AG09309 (cell line): ENCODE measurements around the gene ASPSCR1.

Experiments
- DNase-seq: peaks from one replicate; pipeline ENCODE4 v3.0.0-alpha.2; 2010; ENCODE audit warnings: low read depth
- H3K4me3 ChIP-seq: 2 replicates; pipeline ENCODE4 v1.5.1; 2011; ENCODE audit warnings: mild to moderate bottlenecking, low read depth, low read length, moderate library complexity; ENCODE audit not compliant: control insufficient read depth
- TF ChIP-seq, protein P1 (sequence below): IDR thresholded peaks from 2 replicates; pipeline ENCODE4 v1.5.1; 2011; ENCODE audit warnings: mild to moderate bottlenecking, low read depth, low read length, inconsistent platforms; ENCODE audit not compliant: insufficient read depth, control insufficient read depth; ENCODE audit errors: missing control alignments

Gene ASPSCR1

GRCh38 chr17:81987161-81987770, 9.8 kb downstream of the ASPSCR1 start:
- TF ChIP-seq, protein P1, sequence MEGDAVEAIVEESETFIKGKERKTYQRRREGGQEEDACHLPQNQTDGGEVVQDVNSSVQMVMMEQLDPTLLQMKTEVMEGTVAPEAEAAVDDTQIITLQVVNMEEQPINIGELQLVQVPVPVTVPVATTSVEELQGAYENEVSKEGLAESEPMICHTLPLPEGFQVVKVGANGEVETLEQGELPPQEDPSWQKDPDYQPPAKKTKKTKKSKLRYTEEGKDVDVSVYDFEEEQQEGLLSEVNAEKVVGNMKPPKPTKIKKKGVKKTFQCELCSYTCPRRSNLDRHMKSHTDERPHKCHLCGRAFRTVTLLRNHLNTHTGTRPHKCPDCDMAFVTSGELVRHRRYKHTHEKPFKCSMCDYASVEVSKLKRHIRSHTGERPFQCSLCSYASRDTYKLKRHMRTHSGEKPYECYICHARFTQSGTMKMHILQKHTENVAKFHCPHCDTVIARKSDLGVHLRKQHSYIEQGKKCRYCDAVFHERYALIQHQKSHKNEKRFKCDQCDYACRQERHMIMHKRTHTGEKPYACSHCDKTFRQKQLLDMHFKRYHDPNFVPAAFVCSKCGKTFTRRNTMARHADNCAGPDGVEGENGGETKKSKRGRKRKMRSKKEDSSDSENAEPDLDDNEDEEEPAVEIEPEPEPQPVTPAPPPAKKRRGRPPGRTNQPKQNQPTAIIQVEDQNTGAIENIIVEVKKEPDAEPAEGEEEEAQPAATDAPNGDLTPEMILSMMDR: no peak
- H3K4me3 ChIP-seq: no peak overlapping the region
- DNase-seq: no peak

DNA sequence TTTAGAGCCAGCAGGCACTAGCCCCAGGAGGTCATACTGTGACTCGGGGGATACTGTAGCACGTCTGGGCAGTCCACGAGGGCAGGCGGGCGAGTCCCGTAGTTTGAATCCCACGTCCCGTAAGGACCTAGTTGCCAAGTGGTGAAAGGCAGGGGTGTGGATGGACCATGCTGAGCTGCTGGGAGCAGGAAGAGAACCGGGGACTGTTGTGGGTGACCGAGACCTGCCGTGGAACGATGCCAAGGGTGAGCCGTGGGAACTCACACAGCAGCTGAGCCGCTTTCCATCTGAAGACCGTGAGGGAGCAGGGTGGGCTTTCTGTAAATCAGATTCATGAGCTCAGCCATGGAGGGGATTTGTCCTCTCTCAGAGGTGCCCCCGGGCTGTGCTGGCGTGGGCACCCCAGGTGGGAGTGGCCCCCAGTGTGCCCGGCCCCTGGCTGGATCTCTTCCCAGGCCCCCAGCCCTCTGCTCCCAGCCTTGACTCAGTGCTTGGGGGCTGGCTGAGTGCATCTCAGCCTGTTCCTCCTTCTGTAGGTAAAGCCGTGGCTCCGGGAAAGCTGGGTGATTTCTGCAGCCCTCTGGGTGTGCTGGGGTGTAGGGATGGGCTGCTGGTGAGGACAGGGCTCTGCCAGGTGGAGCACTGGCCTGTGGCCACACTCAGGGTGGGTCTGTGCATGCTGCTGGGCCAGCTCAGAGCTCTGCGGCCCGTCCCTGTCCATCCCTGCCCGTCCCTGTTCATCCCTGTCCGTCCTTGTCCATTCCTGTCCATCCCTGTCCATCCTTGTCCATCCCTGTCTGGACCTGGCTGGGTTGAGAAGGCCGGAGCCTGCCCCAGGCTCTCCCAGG, 13.6 kb downstream of the ASPSCR1 start:
- TF ChIP-seq, protein P1: no peak
- DNase-seq: no peak
- no peak overlapping the region for H3K4me3 ChIP-seq

DNA sequence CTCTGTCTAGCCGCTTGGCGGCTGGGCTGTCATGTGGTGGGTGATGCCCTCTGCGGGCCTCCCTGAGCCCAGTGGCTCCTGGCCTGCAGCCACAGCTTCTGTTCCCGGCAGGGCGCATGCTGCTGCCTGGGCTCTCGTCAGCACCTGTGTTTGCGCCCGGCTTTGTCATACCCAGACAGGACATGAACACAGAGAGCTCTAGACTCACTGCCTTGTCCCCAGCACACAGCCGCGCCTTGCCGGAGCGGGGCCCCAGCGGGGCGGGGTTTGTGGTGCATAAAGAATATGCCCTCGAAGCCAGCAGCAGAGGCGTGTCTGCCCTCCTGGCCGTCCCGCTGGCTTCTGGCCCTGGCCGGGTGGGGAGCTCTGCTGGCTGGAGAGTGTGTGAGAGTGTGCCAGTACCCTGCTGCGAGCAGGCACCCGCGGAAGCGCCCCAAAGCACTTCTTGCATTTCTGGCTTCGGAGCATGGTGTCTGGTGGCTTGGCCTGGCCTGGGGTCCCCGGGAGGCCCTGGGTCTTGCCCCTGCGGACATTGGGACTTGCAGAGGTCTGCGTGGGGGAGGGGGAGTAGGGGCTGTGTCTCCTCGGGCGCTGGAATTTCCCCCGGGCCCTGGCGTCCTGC, 14.4 kb downstream of the ASPSCR1 start:
- no peak overlapping the region for H3K4me3 ChIP-seq
- TF ChIP-seq, protein P1: no peak
- no peak for DNase-seq

GRCh38 chr17:81992306-81993102, 15.1 kb downstream of the ASPSCR1 start:
- no peak for DNase-seq
- no peak overlapping the region for H3K4me3 ChIP-seq
- TF ChIP-seq, protein P1: no peak

GRCh38 chr17:81993729-81994592, 16.5 kb downstream of the ASPSCR1 start:
- no peak overlapping the region for H3K4me3 ChIP-seq
- no peak for DNase-seq
- TF ChIP-seq, protein P1: no peak
